Progenitor cell of endocrine pancreas (in vitro differentiated cells): Measurements from ENCODE around the gene VASP. TPM values are rescaled to one million over a fixed set of nuclear protein-coding genes. Genes with fewer than 3 reads are reported as not detected.

Experiments used
- DNase-seq: peaks from one replicate; pipeline ENCODE4 v3.0.0; 2021; ENCODE audit warnings: low spot score; ENCODE audit not compliant: unreplicated experiment
- H3K27ac Mint-ChIP-seq: 2 replicates; pipeline ENCODE4 v1.8.0; 2021; ENCODE audit warnings: mild to moderate bottlenecking, moderate library complexity, mixed read lengths
- H3K27me3 Mint-ChIP-seq: 2 replicates; pipeline ENCODE4 v1.8.0; 2021; ENCODE audit warnings: mixed read lengths
- H3K36me3 Mint-ChIP-seq: 2 replicates; pipeline ENCODE4 v1.8.0; 2022; ENCODE audit warnings: mixed read lengths; ENCODE audit not compliant: insufficient read depth
- H3K4me1 Mint-ChIP-seq: 2 replicates; pipeline ENCODE4 v1.8.0; 2021; ENCODE audit warnings: low read depth, mixed read lengths
- H3K4me3 Mint-ChIP-seq: 2 replicates; pipeline ENCODE4 v1.8.0; 2021; ENCODE audit warnings: low read depth, mild to moderate bottlenecking, moderate library complexity, mixed read lengths
- H3K9me3 Mint-ChIP-seq: 2 replicates; pipeline ENCODE4 v1.8.0; 2021; ENCODE audit warnings: low read depth, mixed read lengths
- total RNA-seq: library from RNA; stranded (reverse); gene quantifications from 2 replicates; pipeline ENCODE4 v1.2.1, GENCODE V29; 2021
- TF ChIP-seq, protein P1 (sequence below): fragments of 200-600 bp; sonication (generic); IDR thresholded peaks from one replicate; pipeline ENCODE4 v1.5.0; 2021; ENCODE audit warnings: antibody characterized with exemption, mild to moderate bottlenecking; ENCODE audit not compliant: unreplicated experiment

Gene VASP
- total RNA-seq, 1 donor from 2014 or later = 94.9 TPM

GRCh38 chr19:45554481-45554880 lies 47.2 kb downstream of the VASP start:
- Mint-ChIP-seq H3K9me3 (no peaks in the 10 kb centered on the region), H3K4me3 (no peak overlapping the region), H3K27ac (no peak overlapping the region)

DNA sequence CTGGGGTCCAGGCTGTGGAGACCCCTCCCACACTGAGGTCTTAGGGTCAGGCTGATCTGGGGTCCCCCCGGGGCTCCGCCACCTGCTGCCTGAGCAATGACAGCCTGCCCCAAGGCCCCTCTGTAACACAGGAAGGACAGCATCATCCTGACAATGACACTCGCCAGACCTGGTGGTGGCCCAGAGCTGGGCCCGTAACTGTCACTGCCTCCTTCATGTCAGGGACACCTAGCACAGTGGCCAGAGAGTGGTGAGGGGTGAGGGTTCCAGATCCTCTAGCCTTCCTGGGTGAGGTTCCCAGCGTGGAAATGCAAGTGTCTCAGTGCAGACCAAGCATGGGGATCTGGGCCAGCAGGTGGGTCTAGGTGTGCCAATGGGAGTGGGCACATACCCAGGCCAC lies 49.6 kb downstream of the VASP start:
- Mint-ChIP-seq H3K27ac (no peak overlapping the region), H3K4me3 (no peak overlapping the region), H3K9me3 (no peaks in the 10 kb centered on the region), H3K36me3 (peaks cover 2% of the 10 kb centered on the region), H3K4me1 (no peaks in the 10 kb centered on the region), H3K27me3 (no peaks in the 10 kb centered on the region)
- no peak for DNase-seq
- TF ChIP-seq, protein P1, sequence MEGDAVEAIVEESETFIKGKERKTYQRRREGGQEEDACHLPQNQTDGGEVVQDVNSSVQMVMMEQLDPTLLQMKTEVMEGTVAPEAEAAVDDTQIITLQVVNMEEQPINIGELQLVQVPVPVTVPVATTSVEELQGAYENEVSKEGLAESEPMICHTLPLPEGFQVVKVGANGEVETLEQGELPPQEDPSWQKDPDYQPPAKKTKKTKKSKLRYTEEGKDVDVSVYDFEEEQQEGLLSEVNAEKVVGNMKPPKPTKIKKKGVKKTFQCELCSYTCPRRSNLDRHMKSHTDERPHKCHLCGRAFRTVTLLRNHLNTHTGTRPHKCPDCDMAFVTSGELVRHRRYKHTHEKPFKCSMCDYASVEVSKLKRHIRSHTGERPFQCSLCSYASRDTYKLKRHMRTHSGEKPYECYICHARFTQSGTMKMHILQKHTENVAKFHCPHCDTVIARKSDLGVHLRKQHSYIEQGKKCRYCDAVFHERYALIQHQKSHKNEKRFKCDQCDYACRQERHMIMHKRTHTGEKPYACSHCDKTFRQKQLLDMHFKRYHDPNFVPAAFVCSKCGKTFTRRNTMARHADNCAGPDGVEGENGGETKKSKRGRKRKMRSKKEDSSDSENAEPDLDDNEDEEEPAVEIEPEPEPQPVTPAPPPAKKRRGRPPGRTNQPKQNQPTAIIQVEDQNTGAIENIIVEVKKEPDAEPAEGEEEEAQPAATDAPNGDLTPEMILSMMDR = no peak

More at GRCh38 chr19:45554481-45554880, 47.2 kb downstream of the VASP start:
- Mint-ChIP-seq H3K4me1 (no peaks in the 10 kb centered on the region), H3K27me3 (no peaks in the 10 kb centered on the region), H3K36me3 (peaks cover 2% of the 10 kb centered on the region)
- TF ChIP-seq, protein P1 = no peak
- no peak for DNase-seq

DNA sequence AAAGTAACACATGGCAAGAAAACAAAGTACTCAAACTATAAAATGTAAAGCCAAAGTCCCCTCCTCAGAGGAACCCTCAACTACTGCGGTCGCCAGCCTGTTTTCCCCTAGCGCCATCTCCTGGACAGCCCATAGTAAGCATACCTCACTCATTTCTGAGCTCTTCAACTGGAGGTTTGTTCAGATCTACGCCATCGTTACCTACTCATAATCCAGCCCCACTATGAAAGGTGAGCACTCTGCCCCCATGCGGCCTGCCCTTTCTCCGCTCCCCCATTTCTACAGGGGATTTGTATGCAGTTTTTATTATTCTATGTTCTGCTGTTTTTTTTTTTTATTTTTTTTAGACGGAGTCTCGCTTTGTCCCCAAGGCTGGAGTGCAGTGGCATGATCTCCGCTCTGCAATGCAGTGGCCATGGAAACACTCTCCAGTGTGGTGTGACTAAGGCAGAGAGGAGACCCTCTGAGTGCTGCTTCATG lies 51.2 kb downstream of the VASP start:
- H3K36me3 Mint-ChIP-seq = peaks cover 2% of the 10 kb centered on the region
- H3K9me3 Mint-ChIP-seq = no peaks in the 10 kb centered on the region
- DNase-seq = no peak
- no peak overlapping the region for H3K4me3 Mint-ChIP-seq
- TF ChIP-seq, protein P1 = peak; percentile 64
- H3K4me1 Mint-ChIP-seq = no peaks in the 10 kb centered on the region
- H3K27me3 Mint-ChIP-seq = no peaks in the 10 kb centered on the region
- H3K27ac Mint-ChIP-seq = peak overlapping the region; percentile 57

DNA sequence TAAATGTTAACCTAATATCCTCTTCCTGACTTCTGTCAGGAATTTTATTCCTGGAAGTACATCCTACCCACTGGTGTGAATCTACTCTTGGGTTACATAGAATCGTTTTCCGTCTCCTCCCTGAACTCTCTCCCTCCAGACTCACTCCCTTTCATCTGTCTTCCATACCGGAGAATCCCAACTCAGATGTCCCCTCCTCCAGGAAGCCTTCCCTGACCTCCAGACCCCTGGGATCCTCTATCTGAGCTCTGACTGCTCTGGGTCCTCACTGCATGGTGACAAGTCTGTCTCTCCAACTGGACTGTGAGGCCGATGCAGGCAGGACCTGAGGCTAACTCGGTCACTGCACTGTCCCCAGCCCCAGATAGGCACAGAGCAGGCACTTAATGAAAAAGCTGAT lies 52.8 kb downstream of the VASP start:
- no peaks in the 10 kb centered on the region for H3K4me1 Mint-ChIP-seq
- H3K27me3 Mint-ChIP-seq = no peaks in the 10 kb centered on the region
- no peak for DNase-seq
- TF ChIP-seq, protein P1 = no peak
- H3K4me3 Mint-ChIP-seq = no peak overlapping the region
- no peaks in the 10 kb centered on the region for H3K9me3 Mint-ChIP-seq
- H3K36me3 Mint-ChIP-seq = peaks cover 2% of the 10 kb centered on the region
- H3K27ac Mint-ChIP-seq = peak overlapping the region; percentile 19

DNA sequence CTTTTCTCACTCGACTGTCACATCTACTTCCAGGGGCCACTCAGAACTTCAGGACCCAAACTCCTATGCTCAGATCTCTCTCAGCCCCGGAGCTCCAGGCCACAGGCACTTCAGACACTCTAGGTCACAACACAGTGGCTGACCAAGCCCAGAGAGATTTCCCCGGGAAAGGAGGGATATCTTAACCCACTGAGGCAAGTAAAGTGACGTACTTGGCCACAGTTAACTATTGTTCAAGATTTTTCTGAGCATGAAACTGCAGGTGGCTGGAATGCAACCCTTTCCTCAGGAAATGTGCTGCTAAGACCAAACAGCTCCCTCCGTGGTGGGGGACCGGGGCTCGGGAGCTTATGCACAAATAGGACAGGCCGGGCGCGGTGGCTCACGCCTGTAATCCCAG lies 53.4 kb downstream of the VASP start:
- peak overlapping the region; percentile 19 for H3K27ac Mint-ChIP-seq
- no peak for DNase-seq
- H3K9me3 Mint-ChIP-seq = no peaks in the 10 kb centered on the region
- no peaks in the 10 kb centered on the region for H3K27me3 Mint-ChIP-seq
- H3K36me3 Mint-ChIP-seq = peaks cover 2% of the 10 kb centered on the region
- TF ChIP-seq, protein P1 = no peak
- H3K4me1 Mint-ChIP-seq = no peaks in the 10 kb centered on the region
- H3K4me3 Mint-ChIP-seq = no peak overlapping the region
